Activated T-helper 17 cell treated with anti-CD3 and anti-CD28 coated beads, Interleukin-2, amount 50 U/mL, for 72 hours (primary cell): ENCODE results near the gene PTCH1. TPM values are rescaled to one million over a fixed set of nuclear protein-coding genes. Genes with fewer than 3 reads are reported as not detected.
A peak's percentile ranks its signal among the peaks of the same experiment; 100 is the strongest.

Experiments
- ATAC-seq: fragments of 150-1000 bp; cut with Tn5 transposase; replicated peaks from 2 replicates; pipeline ENCODE4 v1.10.0; 2021; ENCODE audit warnings: mild to moderate bottlenecking, moderate library complexity
- H3K27ac Mint-ChIP-seq: one replicate; pipeline ENCODE4 v1.8.0; 2022; ENCODE audit warnings: mixed read lengths
- H3K27me3 Mint-ChIP-seq: one replicate; pipeline ENCODE4 v1.8.0; 2022; ENCODE audit warnings: mixed read lengths
- H3K36me3 Mint-ChIP-seq: one replicate; pipeline ENCODE4 v1.8.0; 2022; ENCODE audit warnings: low read depth, mild to moderate bottlenecking, mixed read lengths
- H3K4me1 Mint-ChIP-seq: one replicate; pipeline ENCODE4 v1.8.0; 2022; ENCODE audit warnings: mixed read lengths
- H3K4me3 Mint-ChIP-seq: one replicate; pipeline ENCODE4 v1.8.0; 2022; ENCODE audit warnings: mild to moderate bottlenecking, mixed read lengths
- H3K9me3 Mint-ChIP-seq: one replicate; pipeline ENCODE4 v1.8.0; 2022; ENCODE audit warnings: mixed read lengths
- total RNA-seq, 2 donors: library from RNA; stranded (reverse); gene quantifications; one replicate each; pipeline ENCODE4 v1.2.3, GENCODE V29; 2022

PTCH1 gene
- 1 to 10 TPM; 2.0 to 8.6 TPM for total RNA-seq

DNA sequence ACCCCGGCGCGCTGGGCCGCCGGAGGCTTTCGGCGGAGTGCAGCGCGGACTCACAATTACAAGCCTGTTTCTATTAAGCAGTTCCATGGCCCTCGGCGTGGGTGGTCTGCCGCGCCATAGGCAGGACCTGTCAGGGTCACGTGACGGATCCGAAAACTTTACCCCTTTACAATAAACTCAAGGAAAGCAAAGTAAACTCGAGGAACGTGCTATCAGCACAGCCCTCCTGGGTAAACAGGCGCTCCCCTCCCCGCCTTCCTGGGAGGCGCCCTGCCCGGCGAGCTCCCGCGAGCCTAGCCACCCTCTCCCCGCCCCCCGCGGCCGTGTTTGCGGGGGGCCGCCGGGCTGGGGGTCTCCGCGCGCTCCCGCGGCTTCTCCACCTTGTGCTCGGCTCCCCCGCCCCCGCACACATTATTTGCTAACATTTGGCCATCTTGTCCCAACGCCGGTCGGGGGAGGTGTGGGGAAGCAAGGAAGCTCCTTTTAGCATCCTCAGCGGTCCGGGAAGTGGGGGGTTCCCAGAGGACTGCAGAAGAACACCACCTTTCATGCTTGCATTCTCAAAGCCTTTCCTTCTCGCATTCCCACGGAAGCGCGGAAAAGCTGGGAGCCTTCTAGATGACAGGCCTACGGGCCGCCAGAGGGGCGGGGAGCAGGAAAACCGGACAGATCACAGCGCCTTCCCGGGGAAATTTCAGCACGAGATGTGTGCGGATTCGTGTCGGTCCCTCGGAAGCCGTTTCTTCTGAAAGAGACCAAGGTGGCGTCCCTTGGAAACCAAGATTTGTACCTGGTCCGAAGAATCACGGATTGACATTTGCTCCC is at the start of gene PTCH1:
PTCH1 (minus strand) TSS at position 238 of the 825 bp plus-strand sequence.
- H3K27ac Mint-ChIP-seq, result peak within 1 kb of the TSS; percentile 88
- peaks cover 3% of the 10 kb centered on the region for H3K9me3 Mint-ChIP-seq
- peaks cover 5% of the 10 kb centered on the region for H3K4me1 Mint-ChIP-seq
- peak; percentile 62 for ATAC-seq
- H3K4me3 Mint-ChIP-seq, result peak within 1 kb of the TSS; percentile 97
- H3K27me3 Mint-ChIP-seq, result peaks cover 11% of the 10 kb centered on the region
- peaks cover 6% of the 10 kb centered on the region for H3K36me3 Mint-ChIP-seq

DNA sequence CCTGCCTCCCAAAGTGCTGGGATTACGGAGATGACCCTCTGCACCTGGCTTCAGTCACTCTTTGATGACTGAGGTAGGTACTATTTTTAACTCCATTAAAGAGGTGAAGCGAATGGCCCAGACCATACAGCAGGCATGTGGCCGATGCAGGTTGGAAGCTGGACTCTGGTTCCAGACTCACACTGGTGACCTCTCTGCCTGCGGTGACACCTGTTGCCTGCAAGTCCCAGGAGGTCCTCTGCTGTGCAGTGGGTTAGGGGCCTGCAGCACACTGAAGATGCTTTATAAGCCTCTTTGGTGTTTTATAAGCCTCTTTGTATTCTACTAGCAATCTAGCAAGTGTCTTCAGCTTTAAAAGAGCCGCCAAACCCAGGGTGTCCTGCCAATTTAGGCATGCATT is 49.2 kb upstream of the PTCH1 start:
- no peak for ATAC-seq
- H3K27me3 Mint-ChIP-seq, result peaks cover 14% of the 10 kb centered on the region
- H3K4me3 Mint-ChIP-seq, result no peak overlapping the region

DNA sequence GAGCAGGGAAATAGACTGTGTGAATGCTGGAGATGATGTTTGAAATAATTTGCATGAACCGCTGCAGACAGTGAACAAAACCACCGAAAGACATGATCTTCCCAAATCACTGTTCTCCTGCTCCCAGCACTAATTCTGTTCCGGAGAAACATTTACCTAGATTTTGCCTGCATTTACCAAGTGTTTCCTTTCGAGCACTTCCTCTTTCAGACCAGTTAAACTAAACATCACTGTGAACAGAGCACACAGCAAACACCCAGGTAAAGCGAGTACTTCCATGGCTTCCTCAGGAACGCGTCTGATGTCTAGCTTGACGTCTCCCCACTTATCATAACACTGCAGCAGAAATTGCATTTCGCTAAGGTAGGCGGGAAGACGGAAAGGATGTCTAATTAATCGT is 45.1 kb upstream of the PTCH1 start:
- Mint-ChIP-seq H3K27me3 (peaks cover 15% of the 10 kb centered on the region), H3K4me1 (peaks cover 5% of the 10 kb centered on the region), H3K27ac (no peak overlapping the region), H3K36me3 (no peaks in the 10 kb centered on the region), H3K4me3 (no peak overlapping the region), H3K9me3 (no peaks in the 10 kb centered on the region)
- ATAC-seq, result no peak

More for the DNA sequence above, 49.2 kb upstream of the PTCH1 start:
- no peaks in the 10 kb centered on the region for H3K9me3 Mint-ChIP-seq
- H3K36me3 Mint-ChIP-seq, result no peaks in the 10 kb centered on the region
- H3K27ac Mint-ChIP-seq, result no peak overlapping the region
- H3K4me1 Mint-ChIP-seq, result no peaks in the 10 kb centered on the region

GRCh38 chr9:95557142-95557541 is 40.4 kb upstream of the PTCH1 start:
- Mint-ChIP-seq H3K36me3 (no peaks in the 10 kb centered on the region), H3K9me3 (no peaks in the 10 kb centered on the region), H3K4me1 (peaks cover 5% of the 10 kb centered on the region), H3K27me3 (peaks cover 35% of the 10 kb centered on the region), H3K27ac (no peak overlapping the region), H3K4me3 (no peak overlapping the region)
- no peak for ATAC-seq

- H3K36me3 Mint-ChIP-seq, result no peaks in the 10 kb centered on the region
- H3K27ac Mint-ChIP-seq, result no peak overlapping the region
- H3K4me1 Mint-ChIP-seq, result peaks cover 5% of the 10 kb centered on the region
- ATAC-seq, result no peak
- H3K27me3 Mint-ChIP-seq, result peaks cover 38% of the 10 kb centered on the region
- H3K9me3 Mint-ChIP-seq, result no peaks in the 10 kb centered on the region
- H3K4me3 Mint-ChIP-seq, result no peak overlapping the region
These were observed 39.8 kb upstream of the PTCH1 start for GRCh38 chr9:95556521-95556920.

- Mint-ChIP-seq H3K36me3 (no peaks in the 10 kb centered on the region), H3K4me1 (peaks cover 5% of the 10 kb centered on the region), H3K9me3 (no peaks in the 10 kb centered on the region), H3K27me3 (peaks cover 40% of the 10 kb centered on the region), H3K27ac (no peak overlapping the region), H3K4me3 (no peak overlapping the region)
- ATAC-seq, result no peak
These were observed 36.2 kb upstream of the PTCH1 start for GRCh38 chr9:95552814-95553546.

- Mint-ChIP-seq H3K27ac (no peak overlapping the region), H3K27me3 (peaks cover 38% of the 10 kb centered on the region), H3K4me1 (peaks cover 2% of the 10 kb centered on the region), H3K36me3 (no peaks in the 10 kb centered on the region), H3K9me3 (no peaks in the 10 kb centered on the region), H3K4me3 (no peak overlapping the region)
- no peak for ATAC-seq
These were observed 35.5 kb upstream of the PTCH1 start for GRCh38 chr9:95552255-95552654.

GRCh38 chr9:95551406-95551805 is 34.6 kb upstream of the PTCH1 start:
- Mint-ChIP-seq H3K27ac (no peak overlapping the region), H3K27me3 (peaks cover 36% of the 10 kb centered on the region), H3K36me3 (no peaks in the 10 kb centered on the region), H3K9me3 (no peaks in the 10 kb centered on the region), H3K4me3 (no peak overlapping the region), H3K4me1 (no peaks in the 10 kb centered on the region)
- ATAC-seq, result peak; percentile 39

DNA sequence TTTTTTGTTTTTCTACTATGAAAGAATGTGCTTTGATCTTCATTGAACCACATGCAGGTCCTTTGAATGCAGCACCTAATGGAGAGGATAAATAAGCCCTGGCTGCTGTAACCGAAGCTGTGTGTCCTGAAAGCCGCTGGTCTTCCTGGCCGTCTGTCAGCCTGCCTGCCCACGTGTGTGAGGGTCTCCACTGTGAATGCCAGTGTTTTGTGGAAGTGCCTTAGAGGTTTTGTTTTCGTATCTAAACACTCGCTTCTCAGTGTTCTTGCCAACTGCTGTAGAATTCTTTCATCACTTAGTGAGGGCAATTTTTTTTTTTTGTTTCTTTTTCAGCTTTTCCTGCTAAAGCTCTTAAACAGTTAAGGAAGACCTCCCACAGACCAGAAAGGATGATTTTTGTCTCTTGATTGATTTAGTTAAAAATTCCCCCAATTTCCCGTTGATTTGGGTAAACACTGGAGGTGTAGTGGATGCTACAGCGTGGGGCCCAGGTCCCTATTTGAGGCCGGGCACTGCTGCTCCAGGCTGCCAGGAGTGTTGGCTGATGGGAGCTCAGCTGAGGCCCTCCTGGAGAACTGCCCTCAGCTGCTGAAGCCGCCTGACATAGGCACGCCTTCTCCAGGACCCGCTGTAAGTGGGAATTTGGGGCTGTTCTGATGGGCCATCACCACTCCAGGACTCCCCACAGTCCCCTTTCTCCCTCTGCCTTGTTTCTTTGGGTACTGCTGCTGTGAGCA is 29.2 kb upstream of the PTCH1 start:
- no peak for ATAC-seq
- Mint-ChIP-seq H3K4me3 (no peak overlapping the region), H3K27me3 (peaks cover 18% of the 10 kb centered on the region)

GRCh38 chr9:95533996-95534680 is 17.4 kb upstream of the PTCH1 start:
- ATAC-seq, result no peak
- Mint-ChIP-seq H3K4me3 (no peak overlapping the region), H3K27ac (no peak overlapping the region), H3K4me1 (no peaks in the 10 kb centered on the region), H3K9me3 (no peaks in the 10 kb centered on the region), H3K27me3 (peaks cover 12% of the 10 kb centered on the region), H3K36me3 (no peaks in the 10 kb centered on the region)

More for the DNA sequence above, 29.2 kb upstream of the PTCH1 start:
- Mint-ChIP-seq H3K9me3 (no peaks in the 10 kb centered on the region), H3K36me3 (no peaks in the 10 kb centered on the region), H3K4me1 (no peaks in the 10 kb centered on the region), H3K27ac (no peak overlapping the region)

DNA sequence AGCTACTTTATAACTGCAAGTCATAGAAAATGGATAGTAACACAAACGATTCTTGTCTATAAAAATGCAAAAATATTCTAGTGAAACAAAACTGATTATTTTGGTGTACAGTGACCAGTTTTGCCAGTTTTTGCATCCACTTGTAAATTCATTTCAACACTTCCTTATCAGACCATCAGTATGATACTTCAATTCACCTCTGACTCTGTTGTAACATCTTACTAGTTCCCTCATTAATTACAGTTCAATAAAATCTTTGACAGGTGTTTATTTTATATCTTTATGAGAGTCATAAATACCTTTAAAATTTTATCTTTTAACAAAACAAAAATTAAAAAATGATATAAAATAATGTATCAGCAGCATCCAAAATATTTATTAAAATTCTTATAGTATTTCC is 13.1 kb upstream of the PTCH1 start:
- Mint-ChIP-seq H3K9me3 (no peaks in the 10 kb centered on the region), H3K4me3 (no peak overlapping the region), H3K27me3 (peaks cover 27% of the 10 kb centered on the region), H3K27ac (no peak overlapping the region), H3K4me1 (no peaks in the 10 kb centered on the region), H3K36me3 (no peaks in the 10 kb centered on the region)
- no peak for ATAC-seq

DNA sequence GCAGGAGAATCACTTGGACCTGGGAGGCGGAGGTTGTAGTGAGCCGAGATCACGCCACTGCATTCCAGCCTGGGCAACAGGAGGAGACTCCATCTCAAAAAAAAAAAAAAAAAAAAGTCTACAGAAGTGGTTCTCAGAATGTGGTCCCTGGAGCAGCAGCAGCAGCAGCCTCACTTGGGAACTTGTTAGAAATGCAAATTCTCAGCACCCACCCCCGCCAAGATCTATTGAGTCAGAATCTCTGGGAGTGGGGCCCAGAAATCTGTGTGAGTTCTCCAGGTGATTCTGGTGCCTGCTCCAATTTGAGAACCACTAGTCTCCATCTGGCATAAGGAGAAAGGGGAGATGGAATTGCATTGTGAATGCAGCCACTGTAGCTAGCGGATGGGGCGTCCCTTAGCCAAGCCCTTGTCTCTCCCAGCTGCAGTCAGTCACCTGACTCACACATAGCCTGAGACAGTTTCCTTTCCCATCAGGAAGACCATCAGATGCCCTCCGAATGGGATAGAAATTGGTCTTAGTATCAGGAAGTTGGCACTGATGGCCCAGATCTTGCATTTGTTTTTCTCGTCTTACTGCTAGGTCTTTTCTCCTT is 12.2 kb upstream of the PTCH1 start:
- Mint-ChIP-seq H3K27me3 (peaks cover 27% of the 10 kb centered on the region), H3K9me3 (no peaks in the 10 kb centered on the region), H3K27ac (no peak overlapping the region), H3K4me1 (no peaks in the 10 kb centered on the region), H3K36me3 (no peaks in the 10 kb centered on the region), H3K4me3 (no peak overlapping the region)
- ATAC-seq, result no peak

GRCh38 chr9:95522871-95523370 is 6.2 kb upstream of the PTCH1 start:
- Mint-ChIP-seq H3K27ac (no peak overlapping the region), H3K4me3 (no peak overlapping the region), H3K4me1 (no peaks in the 10 kb centered on the region), H3K27me3 (peaks cover 13% of the 10 kb centered on the region), H3K36me3 (no peaks in the 10 kb centered on the region), H3K9me3 (peaks cover 3% of the 10 kb centered on the region)
- no peak for ATAC-seq

GRCh38 chr9:95521699-95522098 is 4.9 kb upstream of the PTCH1 start:
- ATAC-seq, result no peak

More at GRCh38 chr9:95521699-95522098, 4.9 kb upstream of the PTCH1 start:
- Mint-ChIP-seq H3K27me3 (peaks cover 7% of the 10 kb centered on the region), H3K36me3 (peaks cover 1% of the 10 kb centered on the region), H3K27ac (no peak overlapping the region), H3K4me3 (no peak overlapping the region), H3K9me3 (peaks cover 3% of the 10 kb centered on the region), H3K4me1 (peaks cover 1% of the 10 kb centered on the region)
